Mucosa of stomach (tissue), 1 donor: Measurements from ENCODE around the gene PILRA.
"Not testable (repeated sequence)": the region's sequence is repeated elsewhere in the genome, so short reads cannot be mapped to it uniquely, and the experiment has no call there.

Source experiments
- H3K27me3 ChIP-seq: one replicate; pipeline ENCODE4 v1.7.0; 2013; ENCODE audit warnings: mild to moderate bottlenecking, low read length; ENCODE audit not compliant: control insufficient read depth, insufficient read depth
- H3K36me3 ChIP-seq: one replicate; pipeline ENCODE4 v1.7.0; 2013; ENCODE audit warnings: low read length; ENCODE audit not compliant: control insufficient read depth, insufficient read depth
- H3K4me1 ChIP-seq: one replicate; pipeline ENCODE4 v1.7.0; 2013; ENCODE audit warnings: mild to moderate bottlenecking, low read length; ENCODE audit not compliant: control insufficient read depth, insufficient read depth
- H3K4me3 ChIP-seq: one replicate; pipeline ENCODE4 v1.7.0; 2013; ENCODE audit warnings: low read length
- H3K9ac ChIP-seq: one replicate; pipeline ENCODE4 v1.7.0; 2013; ENCODE audit warnings: mild to moderate bottlenecking, low read length, moderate library complexity
- H3K9me3 ChIP-seq: one replicate; pipeline ENCODE4 v1.7.0; 2013; ENCODE audit warnings: mild to moderate bottlenecking, low read length, moderate library complexity; ENCODE audit not compliant: control insufficient read depth
- donor health status: Pancreatic carcinoma.

Gene PILRA

DNA sequence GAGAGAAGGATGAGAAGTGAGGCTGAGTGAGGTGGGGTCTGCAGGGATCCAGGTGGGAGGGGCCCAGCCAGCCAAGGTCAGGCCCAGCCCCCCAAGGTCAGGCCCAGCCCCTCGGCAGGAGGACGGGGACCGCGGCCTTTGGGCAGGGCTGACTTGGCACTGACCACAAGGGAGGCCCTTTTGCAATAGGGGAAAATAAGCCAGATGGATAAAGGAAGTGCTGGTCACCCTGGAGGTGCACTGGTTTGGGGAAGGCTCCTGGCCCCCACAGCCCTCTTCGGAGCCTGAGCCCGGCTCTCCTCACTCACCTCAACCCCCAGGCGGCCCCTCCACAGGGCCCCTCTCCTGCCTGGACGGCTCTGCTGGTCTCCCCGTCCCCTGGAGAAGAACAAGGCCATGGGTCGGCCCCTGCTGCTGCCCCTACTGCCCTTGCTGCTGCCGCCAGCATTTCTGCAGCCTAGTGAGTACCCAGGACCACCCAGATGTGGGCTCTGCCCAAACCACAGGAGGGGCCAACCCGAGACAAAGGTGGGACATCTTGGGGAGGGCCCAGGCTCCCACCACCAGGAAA lies at the start of gene PILRA:
PILRA (plus strand) TSS at position 227 of the 571 bp plus-strand sequence; CDS start at position 397, 170 bp downstream.
- Histone ChIP-seq H3K9ac (peak within 1 kb of the TSS; percentile 43), H3K9me3 (no peaks in the 10 kb centered on the region), H3K27me3 (no peaks in the 10 kb centered on the region), H3K4me1 (no peaks in the 10 kb centered on the region), H3K36me3 (no peaks in the 10 kb centered on the region), H3K4me3 (no peak within 1 kb of the TSS)

DNA sequence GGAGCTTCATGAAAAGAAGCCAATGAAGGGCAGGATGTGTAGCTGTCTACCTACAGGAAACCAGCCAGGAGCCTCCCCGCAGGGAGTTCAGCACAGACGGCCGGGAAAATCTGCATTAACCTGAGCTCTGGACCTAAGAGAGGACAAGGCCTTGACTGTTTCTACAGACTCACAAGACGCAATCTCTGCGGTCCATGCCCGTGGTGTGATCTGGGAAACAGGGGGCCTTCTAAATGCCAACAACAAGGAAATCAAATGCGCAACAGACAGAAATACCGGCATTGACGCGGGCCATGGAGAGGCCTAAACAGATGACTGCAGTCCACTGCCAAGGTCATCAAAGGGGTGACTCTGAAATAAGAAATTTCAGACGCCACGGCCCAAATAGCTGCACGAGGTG lies 49.1 kb upstream of the PILRA start:
- H3K27me3 ChIP-seq, H3K9me3 ChIP-seq, H3K36me3 ChIP-seq, H3K4me3 ChIP-seq, H3K9ac ChIP-seq, H3K4me1 ChIP-seq: not testable (repeated sequence)

DNA sequence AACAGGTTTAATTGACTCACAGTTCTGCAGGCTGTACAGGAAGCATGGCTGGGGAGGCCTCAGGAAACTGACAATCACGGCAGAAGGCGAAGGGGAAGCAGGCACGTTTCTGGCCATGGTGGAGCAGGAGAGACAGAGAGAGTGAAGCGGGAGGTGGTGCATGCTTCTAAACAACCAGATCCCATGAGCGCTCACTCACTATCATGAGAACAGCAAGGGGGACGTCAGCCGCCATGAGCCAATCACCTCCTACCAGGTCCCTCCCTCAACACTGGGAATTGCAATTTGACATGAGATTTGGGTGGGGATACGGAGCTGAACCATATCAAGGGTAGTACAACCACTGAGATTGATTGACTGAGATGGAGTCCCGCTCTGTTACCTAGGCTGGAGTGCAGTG lies 47.6 kb upstream of the PILRA start:
- not testable (repeated sequence) for H3K4me1 ChIP-seq, H3K9ac ChIP-seq, H3K9me3 ChIP-seq, H3K27me3 ChIP-seq, H3K4me3 ChIP-seq, H3K36me3 ChIP-seq

DNA sequence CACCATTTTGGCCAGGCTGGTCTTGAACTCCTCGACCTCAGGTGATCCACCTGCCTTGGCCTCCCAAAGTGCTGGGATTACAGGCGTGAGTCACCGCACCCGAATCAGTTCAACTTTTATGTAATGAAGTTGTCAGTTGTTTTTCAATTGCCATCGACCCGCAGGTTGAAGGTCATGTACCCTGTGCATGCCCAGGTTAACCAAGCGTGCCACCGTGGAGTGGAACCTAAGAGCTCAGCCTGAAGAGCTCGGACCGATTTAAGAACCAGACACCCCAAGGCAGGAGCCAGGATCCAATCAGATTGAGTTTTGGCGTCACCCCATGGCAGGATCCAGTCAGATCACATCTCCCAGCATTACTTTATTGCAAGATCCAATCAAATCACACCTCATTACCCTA lies 46.4 kb upstream of the PILRA start:
- H3K36me3 ChIP-seq, H3K9ac ChIP-seq, H3K9me3 ChIP-seq, H3K4me3 ChIP-seq, H3K4me1 ChIP-seq, H3K27me3 ChIP-seq: not testable (repeated sequence)

DNA sequence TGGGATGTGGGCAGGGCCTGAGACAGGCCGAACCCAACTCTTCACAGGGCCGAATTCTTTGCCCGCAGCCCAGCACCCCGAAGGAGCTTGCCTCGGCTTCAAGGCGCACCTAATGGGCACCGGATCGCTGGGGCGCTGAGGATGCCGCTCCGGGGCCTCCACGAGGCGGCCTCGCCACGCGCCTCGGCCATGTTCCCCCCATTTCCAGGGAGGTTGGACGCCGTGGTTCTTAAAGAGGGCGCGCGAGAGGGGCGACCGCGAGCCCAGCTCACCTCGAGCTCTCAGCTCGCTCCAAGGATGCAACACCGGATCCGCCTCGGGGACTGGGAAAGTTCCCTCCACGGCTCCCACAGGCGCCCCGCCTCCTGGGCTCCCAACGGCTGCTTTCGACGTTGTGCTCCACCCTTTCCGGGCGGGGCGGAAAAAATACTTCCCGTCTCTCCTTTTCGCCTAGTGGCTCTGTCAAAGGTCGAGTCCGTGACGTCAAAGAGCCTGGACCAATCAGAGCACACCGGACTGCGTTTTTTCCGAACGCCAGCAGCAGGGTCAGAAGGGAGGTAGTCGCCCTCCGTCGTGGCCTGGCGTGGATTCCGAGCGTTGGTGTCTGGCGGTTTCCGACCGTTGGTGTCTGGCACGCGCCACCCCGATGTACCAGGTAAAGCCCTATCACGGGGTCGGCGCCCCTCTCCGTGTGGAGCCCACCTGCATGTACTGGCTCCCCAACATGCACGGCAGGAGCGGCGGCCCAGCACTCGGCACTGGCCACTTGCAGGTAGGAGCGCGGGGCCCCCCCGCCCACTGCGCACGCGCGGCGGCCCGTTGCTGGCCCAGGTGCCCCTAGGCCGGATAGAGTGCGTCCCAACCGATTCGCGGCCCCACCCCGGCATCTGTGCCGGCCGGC lies 37.5 kb upstream of the PILRA start:
- not testable (repeated sequence) for H3K4me1 ChIP-seq, H3K36me3 ChIP-seq, H3K27me3 ChIP-seq, H3K9me3 ChIP-seq
- peak overlapping the region; percentile 56 for H3K4me3 ChIP-seq
- peak overlapping the region; percentile 64 for H3K9ac ChIP-seq

DNA sequence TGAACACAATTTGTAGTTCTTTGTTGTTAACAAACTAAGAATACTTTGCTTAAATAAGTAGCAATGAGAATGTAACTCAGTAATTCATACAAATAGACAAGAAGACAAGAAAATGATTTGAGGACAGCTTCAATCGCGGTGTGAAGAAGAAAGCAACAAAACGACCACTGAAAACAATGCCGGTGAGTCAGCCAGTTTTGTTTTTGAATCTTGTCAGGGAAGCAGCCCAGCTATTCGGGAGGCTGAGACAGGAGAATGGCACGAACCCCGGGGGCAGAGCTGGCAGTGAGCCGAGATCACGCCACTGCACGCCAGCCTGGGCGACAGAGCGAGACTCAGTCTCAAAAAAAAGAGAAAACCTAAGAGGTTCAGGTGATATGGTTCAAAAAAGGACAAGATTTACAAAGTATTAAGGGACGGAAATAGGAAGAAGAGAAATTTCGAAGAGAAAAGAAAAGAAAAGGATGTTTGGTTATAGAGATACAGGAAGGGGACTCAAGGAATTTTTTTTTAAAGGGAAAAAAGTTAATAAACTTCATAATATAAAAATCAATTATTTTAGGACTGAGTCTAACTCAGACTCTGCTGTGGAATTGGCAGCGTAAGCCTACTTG lies 35.1 kb upstream of the PILRA start:
- not testable (repeated sequence) for H3K27me3 ChIP-seq, H3K4me1 ChIP-seq, H3K9me3 ChIP-seq, H3K9ac ChIP-seq, H3K4me3 ChIP-seq, H3K36me3 ChIP-seq

DNA sequence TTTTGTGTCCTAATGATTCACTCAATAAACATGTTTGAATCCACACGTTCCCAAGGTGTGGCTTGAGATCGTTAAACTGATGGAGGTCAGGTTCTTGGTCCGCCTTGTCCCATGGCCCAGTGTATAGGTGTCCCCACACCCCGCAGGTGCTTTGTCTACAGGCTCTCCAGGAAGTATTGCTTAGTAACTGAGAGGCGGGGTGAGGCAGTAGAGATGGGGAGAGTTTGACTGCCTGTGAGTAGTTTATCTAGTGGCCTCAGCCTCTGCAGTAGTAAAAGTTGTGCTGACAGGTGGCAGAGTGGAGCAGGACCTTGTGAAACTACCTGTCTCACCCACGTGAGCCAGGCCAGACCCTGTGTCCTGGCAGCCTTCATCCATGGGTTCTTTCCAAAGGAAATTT lies 32.0 kb upstream of the PILRA start:
- H3K9ac ChIP-seq, H3K9me3 ChIP-seq, H3K27me3 ChIP-seq, H3K4me1 ChIP-seq, H3K36me3 ChIP-seq, H3K4me3 ChIP-seq: not testable (repeated sequence)

DNA sequence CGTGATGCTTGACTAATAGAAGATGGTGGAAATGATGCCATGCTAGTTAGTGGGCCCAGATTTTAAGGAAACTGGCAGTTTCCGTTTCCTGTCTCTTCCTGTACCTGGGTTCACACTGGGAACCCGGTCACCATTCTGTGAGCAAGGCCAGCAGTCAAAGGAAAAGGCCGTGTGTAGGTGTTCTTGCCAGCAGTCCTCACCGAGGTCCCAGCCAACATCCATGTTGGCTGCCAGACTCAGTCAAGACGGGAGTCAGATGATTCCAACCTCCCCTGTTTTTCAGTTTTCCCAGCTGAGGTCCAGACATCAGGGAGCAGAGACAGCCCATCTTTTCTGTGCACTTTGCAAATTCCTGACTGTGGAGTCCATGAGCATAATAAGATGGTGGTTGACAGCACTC lies 30.5 kb upstream of the PILRA start:
- Histone ChIP-seq H3K9me3 (no peaks in the 10 kb centered on the region), H3K36me3 (peaks cover 11% of the 10 kb centered on the region), H3K27me3 (no peaks in the 10 kb centered on the region), H3K4me3 (no peak overlapping the region), H3K4me1 (peaks cover 5% of the 10 kb centered on the region), H3K9ac (no peak overlapping the region)

DNA sequence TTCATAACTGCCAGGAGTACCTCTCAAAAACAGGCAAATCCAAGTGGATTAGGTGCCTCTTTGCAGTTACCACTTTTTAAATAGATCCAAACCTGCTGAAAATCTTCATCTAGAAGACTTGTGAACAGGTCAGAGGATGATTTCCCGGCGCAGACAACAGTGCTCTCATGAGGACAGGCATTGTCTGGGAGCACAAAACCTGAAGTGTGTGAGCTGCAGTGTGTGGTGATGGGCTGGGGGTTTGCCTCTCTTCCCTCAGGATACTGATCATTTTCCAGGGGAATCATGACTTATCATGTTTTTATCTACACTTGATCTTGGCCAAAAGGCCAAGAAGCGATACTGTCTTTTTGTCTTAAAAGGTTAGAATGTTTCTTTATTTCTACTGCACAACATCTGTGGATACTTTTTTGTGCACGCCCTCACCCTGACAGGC lies 29.1 kb upstream of the PILRA start:
- H3K4me1 ChIP-seq, H3K9me3 ChIP-seq, H3K27me3 ChIP-seq, H3K4me3 ChIP-seq, H3K9ac ChIP-seq: not testable (repeated sequence)
- H3K36me3 ChIP-seq: peaks cover 11% of the 10 kb centered on the region

DNA sequence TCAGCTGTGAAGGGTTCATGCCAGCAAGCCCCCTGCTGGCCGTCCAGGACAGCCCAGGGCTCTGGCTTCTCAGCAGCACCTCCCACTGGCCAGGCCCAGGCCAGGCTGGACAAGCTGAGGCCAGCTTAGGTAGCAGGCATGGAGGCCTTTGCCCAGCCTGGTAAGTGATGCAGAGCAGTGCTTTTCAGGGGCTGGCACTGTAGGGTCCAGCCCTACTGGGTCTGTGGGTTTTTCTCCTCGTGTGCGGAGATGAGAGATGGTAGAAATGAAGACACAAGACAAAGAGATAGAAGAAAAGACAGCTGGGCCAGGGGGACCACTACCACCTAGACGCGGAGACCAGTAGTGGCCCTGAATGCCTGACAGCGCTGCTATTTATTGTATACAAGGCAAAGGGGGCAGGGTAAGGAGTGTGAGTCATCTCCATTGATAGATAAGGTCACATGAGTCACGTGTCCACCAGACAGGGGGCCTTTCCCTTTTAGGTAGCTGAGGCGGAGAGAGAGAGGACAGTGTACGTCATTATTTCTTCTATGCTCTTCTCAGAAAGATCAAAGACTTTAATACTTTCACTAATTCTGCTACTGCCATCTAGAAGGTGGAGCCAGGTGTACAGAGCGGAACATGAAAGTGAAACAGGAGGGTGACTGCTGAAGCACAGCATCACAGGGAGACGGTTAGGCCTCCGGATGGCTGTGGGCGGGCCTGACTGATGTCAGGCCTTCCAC lies 28.6 kb upstream of the PILRA start:
- H3K4me1 ChIP-seq, H3K9ac ChIP-seq, H3K4me3 ChIP-seq, H3K9me3 ChIP-seq, H3K27me3 ChIP-seq: not testable (repeated sequence)
- H3K36me3 ChIP-seq: peaks cover 11% of the 10 kb centered on the region

DNA sequence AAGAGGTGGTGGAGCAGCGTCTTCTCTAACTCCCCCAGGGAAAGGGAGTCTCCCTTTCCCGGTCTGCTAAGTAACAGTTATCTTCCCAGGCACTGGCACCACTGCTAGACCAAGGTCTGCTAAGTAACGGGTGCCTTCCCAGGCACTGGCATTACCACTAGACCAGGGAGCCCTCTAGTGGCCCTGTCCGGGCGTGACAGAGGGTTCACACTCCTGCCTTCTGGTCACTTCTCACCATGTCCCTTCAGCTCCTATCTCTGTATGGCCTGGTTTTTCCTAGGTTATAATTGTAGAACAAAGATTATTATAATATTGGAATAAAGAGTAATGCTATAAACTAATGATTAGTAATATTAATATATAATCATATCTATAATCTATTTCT lies 28.0 kb upstream of the PILRA start:
- not testable (repeated sequence) for H3K4me3 ChIP-seq, H3K4me1 ChIP-seq, H3K9ac ChIP-seq, H3K9me3 ChIP-seq, H3K27me3 ChIP-seq
- H3K36me3 ChIP-seq: peaks cover 11% of the 10 kb centered on the region

DNA sequence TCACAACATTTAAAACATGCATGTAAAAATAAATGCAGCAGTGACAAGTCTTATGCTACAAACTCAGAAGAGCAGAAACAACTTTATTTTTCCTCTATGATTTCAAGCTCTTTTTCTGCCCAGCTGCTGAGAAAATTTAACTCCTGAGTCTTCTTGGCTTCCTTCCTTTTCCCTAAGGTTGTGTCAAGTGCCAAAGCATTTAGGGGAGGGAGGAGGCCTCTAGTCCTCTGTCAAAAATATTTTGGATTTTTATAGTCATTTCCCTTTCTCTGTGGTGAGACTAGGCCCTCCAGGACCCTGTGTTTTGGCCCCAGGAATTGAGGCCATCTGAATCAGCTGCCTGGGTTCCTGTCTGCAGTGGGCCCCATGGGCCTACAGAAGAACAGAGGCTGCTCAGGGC lies 26.4 kb upstream of the PILRA start:
- Histone ChIP-seq H3K4me1 (peaks cover 5% of the 10 kb centered on the region), H3K4me3 (no peak overlapping the region), H3K27me3 (no peaks in the 10 kb centered on the region), H3K9me3 (no peaks in the 10 kb centered on the region), H3K9ac (no peak overlapping the region), H3K36me3 (peaks cover 11% of the 10 kb centered on the region)
